ENCODE results near the gene EBP.
"Not testable (repeated sequence)": the region's sequence is repeated elsewhere in the genome, so short reads cannot be mapped to it uniquely, and the experiment has no call there.

EBP gene

GRCh38 chrX:48519481-48519880 lies 2.1 kb upstream of the EBP start:
- not testable (repeated sequence) for H3K4me3 ChIP-seq (ENCODE audit: low read length in 2 of 2); H3K9me3 ChIP-seq (ENCODE audit: control insufficient read depth in 2 of 2, low read length in 2 of 2); H3K36me3 ChIP-seq (ENCODE audit: control insufficient read depth in 2 of 2, insufficient read depth in 2 of 2, low read length in 2 of 2); H3K4me1 ChIP-seq (ENCODE audit: control insufficient read depth in 2 of 2, insufficient read depth in 2 of 2, low read length in 2 of 2); H3K27me3 ChIP-seq (ENCODE audit: control insufficient read depth in 2 of 2, insufficient read depth in 2 of 2, low read length in 2 of 2); H3K9ac ChIP-seq (ENCODE audit: low read depth in 1 of 2, low read length in 2 of 2); H3K27ac ChIP-seq (ENCODE audit: low read depth in 2 of 2, low read length in 2 of 2)

GRCh38 chrX:48520455-48520854 lies 1.2 kb upstream of the EBP start:
- H3K4me1 ChIP-seq (ENCODE audit: control insufficient read depth in 2 of 2, insufficient read depth in 2 of 2, low read length in 2 of 2): peaks cover 5 to 9% of the 10 kb centered on the region in 2 donors
- no peaks in the 10 kb centered on the region for H3K36me3 ChIP-seq (ENCODE audit: control insufficient read depth in 2 of 2, insufficient read depth in 2 of 2, low read length in 2 of 2)
- no peak overlapping the region for H3K4me3 ChIP-seq (ENCODE audit: low read length in 2 of 2)
- H3K27ac ChIP-seq (ENCODE audit: low read depth in 2 of 2, low read length in 2 of 2): no peak overlapping the region
- H3K9ac ChIP-seq (ENCODE audit: low read depth in 1 of 2, low read length in 2 of 2): no peak overlapping the region
- H3K27me3 ChIP-seq (ENCODE audit: control insufficient read depth in 2 of 2, insufficient read depth in 2 of 2, low read length in 2 of 2): no peaks in the 10 kb centered on the region
- no peaks in the 10 kb centered on the region for H3K9me3 ChIP-seq (ENCODE audit: control insufficient read depth in 2 of 2, low read length in 2 of 2)

- H3K27ac ChIP-seq (ENCODE audit: low read depth in 2 of 2, low read length in 2 of 2): peak overlapping the region; percentile 46 to 65
- no peaks in the 10 kb centered on the region for H3K36me3 ChIP-seq (ENCODE audit: control insufficient read depth in 2 of 2, insufficient read depth in 2 of 2, low read length in 2 of 2)
- no peaks in the 10 kb centered on the region for H3K27me3 ChIP-seq (ENCODE audit: control insufficient read depth in 2 of 2, insufficient read depth in 2 of 2, low read length in 2 of 2)
- H3K9me3 ChIP-seq (ENCODE audit: control insufficient read depth in 2 of 2, low read length in 2 of 2): no peaks in the 10 kb centered on the region
- peak overlapping the region; percentile 58 to 86 for H3K4me3 ChIP-seq (ENCODE audit: low read length in 2 of 2)
- H3K9ac ChIP-seq (ENCODE audit: low read depth in 1 of 2, low read length in 2 of 2): peak overlapping the region; percentile 54 to 56
- peaks cover 5 to 9% of the 10 kb centered on the region in 2 donors for H3K4me1 ChIP-seq (ENCODE audit: control insufficient read depth in 2 of 2, insufficient read depth in 2 of 2, low read length in 2 of 2)
Observed at GRCh38 chrX:48520976-48521352, 644 bp upstream of the EBP start.

- Histone ChIP-seq H3K36me3 (ENCODE audit: control insufficient read depth in 2 of 2, insufficient read depth in 2 of 2, low read length in 2 of 2) (peaks cover 4 to 8% of the 10 kb centered on the region in 2 donors), H3K9ac (ENCODE audit: low read depth in 1 of 2, low read length in 2 of 2) (peak overlapping the region; percentile 68 to 72)
Observed at GRCh38 chrX:48522291-48522690, 683 bp downstream of the EBP start.

GRCh38 chrX:48523682-48524081 lies 2.1 kb downstream of the EBP start:
- Histone ChIP-seq H3K27me3 (ENCODE audit: control insufficient read depth in 2 of 2, insufficient read depth in 2 of 2, low read length in 2 of 2) (no peaks in the 10 kb centered on the region), H3K36me3 (ENCODE audit: control insufficient read depth in 2 of 2, insufficient read depth in 2 of 2, low read length in 2 of 2) (peaks cover 9 to 13% of the 10 kb centered on the region in 2 donors), H3K9ac (ENCODE audit: low read depth in 1 of 2, low read length in 2 of 2) (no peak overlapping the region), H3K4me1 (ENCODE audit: control insufficient read depth in 2 of 2, insufficient read depth in 2 of 2, low read length in 2 of 2) (peaks cover 5 to 9% of the 10 kb centered on the region in 2 donors), H3K27ac (ENCODE audit: low read depth in 2 of 2, low read length in 2 of 2) (no peak overlapping the region), H3K4me3 (ENCODE audit: low read length in 2 of 2) (no peak overlapping the region), H3K9me3 (ENCODE audit: control insufficient read depth in 2 of 2, low read length in 2 of 2) (no peaks in the 10 kb centered on the region)

More at GRCh38 chrX:48522291-48522690, 683 bp downstream of the EBP start:
- Histone ChIP-seq H3K27ac (ENCODE audit: low read depth in 2 of 2, low read length in 2 of 2) (peak overlapping the region; percentile 43 to 77), H3K4me3 (ENCODE audit: low read length in 2 of 2) (peak overlapping the region; percentile 70 to 86), H3K27me3 (ENCODE audit: control insufficient read depth in 2 of 2, insufficient read depth in 2 of 2, low read length in 2 of 2) (no peaks in the 10 kb centered on the region), H3K4me1 (ENCODE audit: control insufficient read depth in 2 of 2, insufficient read depth in 2 of 2, low read length in 2 of 2) (peaks cover 5 to 9% of the 10 kb centered on the region in 2 donors), H3K9me3 (ENCODE audit: control insufficient read depth in 2 of 2, low read length in 2 of 2) (no peaks in the 10 kb centered on the region)

- not testable (repeated sequence) for H3K9ac ChIP-seq (ENCODE audit: low read depth in 1 of 2, low read length in 2 of 2); H3K9me3 ChIP-seq (ENCODE audit: control insufficient read depth in 2 of 2, low read length in 2 of 2); H3K4me3 ChIP-seq (ENCODE audit: low read length in 2 of 2); H3K27me3 ChIP-seq (ENCODE audit: control insufficient read depth in 2 of 2, insufficient read depth in 2 of 2, low read length in 2 of 2); H3K4me1 ChIP-seq (ENCODE audit: control insufficient read depth in 2 of 2, insufficient read depth in 2 of 2, low read length in 2 of 2); H3K27ac ChIP-seq (ENCODE audit: low read depth in 2 of 2, low read length in 2 of 2)
- peaks cover 9 to 15% of the 10 kb centered on the region in 2 donors for H3K36me3 ChIP-seq (ENCODE audit: control insufficient read depth in 2 of 2, insufficient read depth in 2 of 2, low read length in 2 of 2)
Observed at GRCh38 chrX:48525853-48526252, 4.2 kb downstream of the EBP start.

GRCh38 chrX:48530736-48531135 lies 9.1 kb downstream of the EBP start:
- H3K9ac ChIP-seq (ENCODE audit: low read depth in 1 of 2, low read length in 2 of 2): no peak overlapping the region
- H3K27me3 ChIP-seq (ENCODE audit: control insufficient read depth in 2 of 2, insufficient read depth in 2 of 2, low read length in 2 of 2): no peaks in the 10 kb centered on the region
- no peaks in the 10 kb centered on the region for H3K9me3 ChIP-seq (ENCODE audit: control insufficient read depth in 2 of 2, low read length in 2 of 2)
- H3K4me1 ChIP-seq (ENCODE audit: control insufficient read depth in 2 of 2, insufficient read depth in 2 of 2, low read length in 2 of 2): peaks cover 0 to 5% of the 10 kb centered on the region in 2 donors
- H3K27ac ChIP-seq (ENCODE audit: low read depth in 2 of 2, low read length in 2 of 2): peak overlapping the region in 1 of 2 donors; percentile 74
- peaks cover 9 to 15% of the 10 kb centered on the region in 2 donors for H3K36me3 ChIP-seq (ENCODE audit: control insufficient read depth in 2 of 2, insufficient read depth in 2 of 2, low read length in 2 of 2)
- no peak overlapping the region for H3K4me3 ChIP-seq (ENCODE audit: low read length in 2 of 2)

GRCh38 chrX:48531358-48531959 lies 9.9 kb downstream of the EBP start:
- H3K9ac ChIP-seq (ENCODE audit: low read depth in 1 of 2, low read length in 2 of 2): no peak overlapping the region
- no peak overlapping the region for H3K4me3 ChIP-seq (ENCODE audit: low read length in 2 of 2)
- peaks cover 0 to 5% of the 10 kb centered on the region in 2 donors for H3K4me1 ChIP-seq (ENCODE audit: control insufficient read depth in 2 of 2, insufficient read depth in 2 of 2, low read length in 2 of 2)
- H3K27ac ChIP-seq (ENCODE audit: low read depth in 2 of 2, low read length in 2 of 2): peak overlapping the region; percentile 61 to 74
- no peaks in the 10 kb centered on the region for H3K9me3 ChIP-seq (ENCODE audit: control insufficient read depth in 2 of 2, low read length in 2 of 2)
- H3K27me3 ChIP-seq (ENCODE audit: control insufficient read depth in 2 of 2, insufficient read depth in 2 of 2, low read length in 2 of 2): no peaks in the 10 kb centered on the region
- peaks cover 9 to 15% of the 10 kb centered on the region in 2 donors for H3K36me3 ChIP-seq (ENCODE audit: control insufficient read depth in 2 of 2, insufficient read depth in 2 of 2, low read length in 2 of 2)

GRCh38 chrX:48532161-48532560 lies 10.6 kb downstream of the EBP start:
- Histone ChIP-seq H3K4me3 (ENCODE audit: low read length in 2 of 2) (no peak overlapping the region), H3K27ac (ENCODE audit: low read depth in 2 of 2, low read length in 2 of 2) (peak overlapping the region; percentile 61 to 74), H3K27me3 (ENCODE audit: control insufficient read depth in 2 of 2, insufficient read depth in 2 of 2, low read length in 2 of 2) (no peaks in the 10 kb centered on the region), H3K4me1 (ENCODE audit: control insufficient read depth in 2 of 2, insufficient read depth in 2 of 2, low read length in 2 of 2) (peaks cover 0 to 5% of the 10 kb centered on the region in 2 donors), H3K9me3 (ENCODE audit: control insufficient read depth in 2 of 2, low read length in 2 of 2) (no peaks in the 10 kb centered on the region), H3K36me3 (ENCODE audit: control insufficient read depth in 2 of 2, insufficient read depth in 2 of 2, low read length in 2 of 2) (peaks cover 6 to 9% of the 10 kb centered on the region in 2 donors), H3K9ac (ENCODE audit: low read depth in 1 of 2, low read length in 2 of 2) (no peak overlapping the region)

- Histone ChIP-seq H3K27ac (ENCODE audit: low read depth in 2 of 2, low read length in 2 of 2) (no peak overlapping the region), H3K27me3 (ENCODE audit: control insufficient read depth in 2 of 2, insufficient read depth in 2 of 2, low read length in 2 of 2) (no peaks in the 10 kb centered on the region), H3K36me3 (ENCODE audit: control insufficient read depth in 2 of 2, insufficient read depth in 2 of 2, low read length in 2 of 2) (peaks cover 2 to 5% of the 10 kb centered on the region in 2 donors)
Observed at GRCh38 chrX:48533165-48533564, 11.6 kb downstream of the EBP start.

More at GRCh38 chrX:48533165-48533564, 11.6 kb downstream of the EBP start:
- Histone ChIP-seq H3K9ac (ENCODE audit: low read depth in 1 of 2, low read length in 2 of 2) (no peak overlapping the region), H3K4me3 (ENCODE audit: low read length in 2 of 2) (no peak overlapping the region), H3K4me1 (ENCODE audit: control insufficient read depth in 2 of 2, insufficient read depth in 2 of 2, low read length in 2 of 2) (peaks cover 0 to 5% of the 10 kb centered on the region in 2 donors), H3K9me3 (ENCODE audit: control insufficient read depth in 2 of 2, low read length in 2 of 2) (no peaks in the 10 kb centered on the region)

All from mucosa of rectum (tissue), 2 donors.